H1 (cell line): ENCODE measurements around the gene ELMO2. TPM values are rescaled to one million over a fixed set of nuclear protein-coding genes. Genes with fewer than 3 reads are reported as not detected.

Source experiments
- CTCF ChIA-PET: fragments of 300-600 bp; sonication (Branson Sonifier 250); formaldehyde crosslinking; loops from one replicate; lab custom pipeline; 2021; ENCODE audit not compliant: partially characterized antibody; lab: Charles Lee
- POLR2A ChIA-PET: fragments of 300-600 bp; sonication (Branson Sonifier 250); formaldehyde crosslinking; loops from one replicate; lab custom pipeline; 2021; ENCODE audit warnings: inconsistent platforms; ENCODE audit not compliant: partially characterized antibody; lab: Charles Lee
- DNase-seq, 2 experiments: peaks; one replicate each; pipeline versions ENCODE4 v3.0.0 to v3.0.0-alpha.2; 2010 to 2022; ENCODE audit warnings: low spot score in 2 of 2, low read depth in 1 of 2, mixed read lengths in 1 of 2
- FAIRE-seq: peaks from 2 replicates; lab custom pipeline; 2011; peaks lifted over from hg19 to GRCh38; lab: Jason Lieb, UNC
- H2AFZ ChIP-seq: 2 replicates; pipeline ENCODE4 v1.8.1; 2012; ENCODE audit warnings: low read length, inconsistent platforms
- H2AK5ac ChIP-seq: 2 replicates; pipeline ENCODE4 v1.6.1; 2013; ENCODE audit warnings: low read depth, low read length
- H2BK120ac ChIP-seq: replicated peaks from 2 replicates; pipeline ENCODE3; 2013; ENCODE audit warnings: low read depth, low read length, inconsistent platforms
- H2BK12ac ChIP-seq: 2 replicates; pipeline ENCODE4 v1.6.1; 2013; ENCODE audit warnings: low read depth, low read length
- H2BK15ac ChIP-seq: 2 replicates; pipeline ENCODE4 v1.6.1; 2013; ENCODE audit warnings: low read length
- H2BK20ac ChIP-seq: 2 replicates; pipeline ENCODE4 v1.6.1; 2013; ENCODE audit warnings: low read length
- H2BK5ac ChIP-seq: 2 replicates; pipeline ENCODE4 v1.6.1; 2013; ENCODE audit warnings: low read depth, low read length
- H3K14ac ChIP-seq: 2 replicates; pipeline ENCODE4 v1.6.1; 2013; ENCODE audit warnings: inconsistent platforms; ENCODE audit not compliant: insufficient read length
- H3K18ac ChIP-seq: 2 replicates; pipeline ENCODE4 v1.6.1; 2013; ENCODE audit warnings: low read length; ENCODE audit errors: extremely low read depth
- H3K23ac ChIP-seq: 2 replicates; pipeline ENCODE4 v1.6.1; 2013; ENCODE audit warnings: inconsistent platforms; ENCODE audit not compliant: insufficient read length
- H3K23me2 ChIP-seq: 2 replicates; pipeline ENCODE4 v1.6.1; 2013; ENCODE audit warnings: low read depth, low read length
- H3K27ac ChIP-seq: 2 replicates; pipeline ENCODE4 v1.6.1; 2011; ENCODE audit warnings: low read depth, low read length, inconsistent platforms
- H3K27me3 ChIP-seq, 4 experiments: replicated peaks in 1 of 4; 1 replicate in 1 of 4; 2 replicates in 3 of 4; pipeline versions ENCODE4 v1.6.1 to v1.8.1; 2011 to 2013; ENCODE audit warnings: low read length in 3 of 4, mild to moderate bottlenecking in 3 of 4, inconsistent platforms in 2 of 4, mixed read lengths in 2 of 4, moderate library complexity in 1 of 4; ENCODE audit not compliant: control insufficient read depth in 3 of 4, insufficient read depth in 3 of 4; ENCODE audit errors: extremely low read depth in 1 of 4
- H3K36me3 ChIP-seq, 4 experiments: 2 replicates each; pipeline versions ENCODE4 v1.6.1 to v1.8.1; 2011 to 2013; ENCODE audit warnings: mild to moderate bottlenecking in 4 of 4, low read length in 3 of 4, moderate library complexity in 2 of 4, control low read depth in 1 of 4, inconsistent platforms in 1 of 4; ENCODE audit not compliant: insufficient read depth in 4 of 4, control insufficient read depth in 2 of 4
- H3K4ac ChIP-seq: replicated peaks from 2 replicates; pipeline ENCODE3; 2013; ENCODE audit warnings: low read length, low read depth, mixed read lengths, inconsistent platforms; ENCODE audit not compliant: insufficient read length
- H3K4me1 ChIP-seq, 4 experiments: replicated peaks in 1 of 4; 1 replicate in 1 of 4; 2 replicates in 3 of 4; pipeline versions ENCODE4 v1.6.1 to v1.8.1; 2011 to 2013; ENCODE audit warnings: low read length in 3 of 4, inconsistent platforms in 2 of 4, mixed read lengths in 1 of 4; ENCODE audit not compliant: insufficient read depth in 4 of 4, control insufficient read depth in 3 of 4
- H3K4me2 ChIP-seq, 2 experiments: 2 replicates each; pipeline versions ENCODE4 v1.6.1 to v1.8.1; 2011 to 2013; ENCODE audit warnings: low read depth in 2 of 2, low read length in 2 of 2, control low read depth in 1 of 2, inconsistent platforms in 1 of 2, mild to moderate bottlenecking in 1 of 2; ENCODE audit not compliant: insufficient read depth in 1 of 2
- H3K4me3 ChIP-seq, 4 experiments: fragments of 200-600, 300-600 bp in 1 of 4; sonication (generic), shearing (Covaris generic), sonication (Bioruptor Twin) in 1 of 4; 2 replicates each; pipeline versions ENCODE4 v1.5.1 to v1.8.1; 2011 to 2016; ENCODE audit warnings: low read length in 4 of 4, low read depth in 3 of 4, control low read depth in 2 of 4, inconsistent platforms in 2 of 4, mild to moderate bottlenecking in 2 of 4, mixed read lengths in 1 of 4, moderate library complexity in 1 of 4; ENCODE audit not compliant: insufficient read depth in 2 of 4; ENCODE audit errors: extremely low read depth in 1 of 4
- H3K56ac ChIP-seq: replicated peaks from 2 replicates; pipeline ENCODE3; 2013; ENCODE audit warnings: low read depth, mild to moderate bottlenecking, mixed read lengths, low read length, inconsistent platforms; ENCODE audit not compliant: insufficient read length
- H3K79me1 ChIP-seq: 2 replicates; pipeline ENCODE4 v1.6.1; 2013; ENCODE audit warnings: low read depth, low read length, control low read depth
- H3K79me2 ChIP-seq, 2 experiments: 2 replicates each; pipeline versions ENCODE4 v1.6.1 to v1.8.1; 2012 to 2013; ENCODE audit warnings: low read length in 2 of 2, mild to moderate bottlenecking in 2 of 2, inconsistent platforms in 1 of 2; ENCODE audit not compliant: insufficient read depth in 2 of 2, control insufficient read depth in 1 of 2
- H3K9ac ChIP-seq, 4 experiments: replicated peaks in 1 of 4; 1 replicate in 1 of 4; 2 replicates in 3 of 4; pipeline versions ENCODE4 v1.6.1 to v1.8.1; 2011 to 2013; ENCODE audit warnings: low read depth in 3 of 4, low read length in 3 of 4, control low read depth in 2 of 4, mild to moderate bottlenecking in 2 of 4, moderate library complexity in 2 of 4, inconsistent platforms in 1 of 4; ENCODE audit errors: extremely low read depth in 1 of 4
- H3K9me3 ChIP-seq, 2 experiments: 2 replicates each; pipeline versions ENCODE4 v1.6.1 to v1.8.1; 2012 to 2013; ENCODE audit warnings: mild to moderate bottlenecking in 2 of 2, moderate library complexity in 2 of 2, control low read depth in 1 of 2, inconsistent platforms in 1 of 2, low read depth in 1 of 2, low read length in 1 of 2, mixed read lengths in 1 of 2; ENCODE audit not compliant: insufficient read depth in 2 of 2
- H4K20me1 ChIP-seq, 2 experiments: replicated peaks in 1 of 2; 2 replicates each; pipeline versions ENCODE3 to v1.8.1; 2011 to 2013; ENCODE audit warnings: inconsistent platforms in 2 of 2, low read length in 2 of 2, mild to moderate bottlenecking in 1 of 2; ENCODE audit not compliant: insufficient read depth in 2 of 2, control insufficient read depth in 1 of 2
- H4K5ac ChIP-seq: 2 replicates; pipeline ENCODE4 v1.6.1; 2013; ENCODE audit warnings: low read length, low read depth, mixed read lengths, inconsistent platforms; ENCODE audit not compliant: insufficient read length
- H4K8ac ChIP-seq: 2 replicates; pipeline ENCODE4 v1.8.0; 2013; ENCODE audit warnings: mild to moderate bottlenecking, moderate library complexity, low read length, inconsistent platforms; ENCODE audit not compliant: insufficient read depth; ENCODE audit errors: extremely low read depth
- H4K91ac ChIP-seq: replicated peaks from 2 replicates; pipeline ENCODE3; 2013; ENCODE audit warnings: low read length, mixed read lengths, inconsistent platforms; ENCODE audit not compliant: insufficient read length
- KDM1A ChIP-seq: fragments of 200-600, 300-600 bp; sonication (generic); IDR thresholded peaks from 2 replicates; pipeline ENCODE4 v1.7.1; 2016; ENCODE audit warnings: mild to moderate bottlenecking, low read length, borderline replicate concordance
- MAFK ChIP-seq: IDR thresholded peaks from 2 replicates; pipeline ENCODE4 v1.6.1; 2012; ENCODE audit warnings: low read depth, mild to moderate bottlenecking, improper control_type of control experiment, low read length
- TEAD4 ChIP-seq: IDR thresholded peaks from 2 replicates; pipeline ENCODE4 v1.6.1; 2012; ENCODE audit warnings: low read depth, low read length, inconsistent platforms, mixed read lengths
- WGBS, 2 experiments: shearing (Covaris generic) in 1 of 2; methylation state at CpG; one replicate each; pipeline versions ENCODE4 v1.1.6 to v1.1.7; 2013 to 2015; ENCODE audit warnings: low lambda C conversion rate in 2 of 2, mixed read lengths in 2 of 2, inconsistent platforms in 1 of 2, low coverage in 1 of 2, missing lambda C conversion rate in 1 of 2; ENCODE audit not compliant: insufficient replicate concordance in 2 of 2, insufficient coverage in 1 of 2, insufficient read length in 1 of 2; ENCODE audit errors: extremely low coverage in 1 of 2, missing lambda C conversion rate in 1 of 2; 5-methylcytosine and 5-hydroxymethylcytosine counted together
- polyA plus RNA-seq, 7 experiments: library from polyadenylated mRNA; depleted of rRNA in 3 of 7; stranded (reverse) in 5 of 7; unstranded in 2 of 7; fragments of >200 nt in 5 of 7; fragments of 200-250 nt in 2 of 7; gene quantifications; 1 replicate in 5 of 7; 2 replicates in 1 of 7; 4 replicates in 1 of 7; pipeline versions ENCODE4 v1.2.1 to v1.2.3, GENCODE V29; 2011 to 2013; ENCODE audit warnings: missing spikeins in 2 of 7, mixed read lengths in 2 of 7
- total RNA-seq: library from RNA; stranded (reverse); fragmentation: NEBNext Ultra II Directional; extraction: Animal tissue kit (Norgen Biotek cat#: 25700); gene quantifications from 2 replicates; pipeline ENCODE4 v1.2.1, GENCODE V29; 2021

Gene ELMO2
- total and polyA plus RNA-seq, 2 of the 8 experiments (the other 6 are each of a cell fraction or from before 2014, with no cell fraction given) = 34.3 to 39.7 TPM

DNA sequence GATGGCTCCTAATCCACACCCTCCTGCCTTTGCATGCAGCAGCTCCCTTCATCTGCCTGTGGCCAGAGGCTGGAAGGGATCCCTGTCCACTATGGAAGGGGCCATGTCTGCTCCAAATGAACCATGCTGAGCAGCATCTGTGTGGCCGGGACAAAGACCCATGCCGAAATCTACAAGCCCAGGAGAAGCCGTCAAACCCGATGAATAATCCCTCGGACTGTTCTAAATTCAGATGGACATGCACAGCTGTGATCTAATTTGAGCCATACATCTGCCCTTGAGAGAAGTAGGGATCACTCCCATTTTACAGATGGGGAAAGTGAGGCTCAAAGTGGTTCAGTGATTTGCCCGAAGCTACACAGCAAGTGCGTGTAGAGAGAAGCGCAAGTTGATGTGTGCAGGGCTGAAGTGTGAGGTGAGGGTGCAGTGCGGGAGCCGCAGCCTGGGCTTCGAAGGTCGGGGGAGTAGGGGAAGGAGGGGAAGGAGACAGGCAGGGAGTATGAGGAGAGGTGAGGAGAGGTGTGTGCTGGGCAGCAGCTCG lies 75.5 kb downstream of the ELMO2 start:
- no peaks in the 10 kb centered on the region for H4K20me1 ChIP-seq
- H3K23ac ChIP-seq = no peak overlapping the region
- H3K36me3 ChIP-seq = no peaks in the 10 kb centered on the region
- H3K4me2 ChIP-seq = no peak overlapping the region
- H2AFZ ChIP-seq = no peak overlapping the region
- no peak overlapping the region for H4K8ac ChIP-seq
- H3K4ac ChIP-seq = no peak overlapping the region
- H2AK5ac ChIP-seq = no peak overlapping the region
- 87% methylated on average over 13 of the region's 13 CpGs; no CpG with 5 or more reads in 1 of the 2 experiments for WGBS, 2 experiments
- CTCF ChIA-PET = interaction anchor here (0.9 to 17.6 kb wide), 7 partner anchors 8 to 199 kb away, joined by 3 to 214 read pairs (median 7); no protein-coding TSS in a partner anchor
- FAIRE-seq (no peak), DNase-seq (no peak)
- no peak overlapping the region for H4K5ac ChIP-seq
- no peak overlapping the region for H3K14ac ChIP-seq
- 0 out of 2 replicates have a peak overlapping the region, but pooled peaks have one; percentile 9 for H2BK12ac ChIP-seq
- H3K9ac ChIP-seq = no peak overlapping the region
- H3K56ac ChIP-seq = no peak overlapping the region
- no peak for TF ChIP-seq MAFK
- TF ChIP-seq KDM1A = peak; percentile 47; the same call in 1 of the 2 replicates
- no peak for TF ChIP-seq TEAD4
- H2BK5ac ChIP-seq = no peak overlapping the region
- H3K9me3 ChIP-seq = no peaks in the 10 kb centered on the region
- POLR2A ChIA-PET = interaction anchor here (1.0 to 3.3 kb wide), 8 partner anchors 11 to 242 kb away, joined by 3 to 10 read pairs (median 4); no protein-coding TSS in a partner anchor
- no peak overlapping the region for H3K27ac ChIP-seq
- peaks cover 0 to 3% (median 0%) of the 10 kb centered on the region in 4 experiments; a peak in 2 of 7 replicates for H3K27me3 ChIP-seq
- H3K18ac ChIP-seq = no peak overlapping the region
- H3K79me2 ChIP-seq = no peaks in the 10 kb centered on the region
- no peaks in the 10 kb centered on the region for H3K79me1 ChIP-seq
- 0 out of 2 replicates have a peak overlapping the region, but pooled peaks have one; percentile 48 for H2BK20ac ChIP-seq
- no peak overlapping the region for H3K4me3 ChIP-seq
- H4K91ac ChIP-seq = no peak overlapping the region
- H2BK120ac ChIP-seq = no peak overlapping the region
- peaks cover 0 to 27% (median 9%) of the 10 kb centered on the region in 4 experiments; a peak in 6 of 7 replicates for H3K4me1 ChIP-seq
- peak overlapping the region; percentile 0; the same call in 1 of the 2 replicates for H2BK15ac ChIP-seq
- H3K23me2 ChIP-seq = no peaks in the 10 kb centered on the region
